BE2C (cell line): ENCODE results near the gene S1PR4.

Source experiments
- DNase-seq: peaks from one replicate; pipeline ENCODE4 v3.0.0-alpha.2; 2020
- H3K27me3 ChIP-seq: fragments of 250-450 bp; sonication (Bioruptor Pico); 2 replicates; pipeline ENCODE4 v1.5.1; 2020; ENCODE audit warnings: mild to moderate bottlenecking
- H3K36me3 ChIP-seq: fragments of 250-450 bp; sonication (Bioruptor Pico); 2 replicates; pipeline ENCODE4 v1.5.1; 2020; ENCODE audit warnings: mild to moderate bottlenecking
- H3K4me1 ChIP-seq: fragments of 250-450 bp; sonication (Bioruptor Pico); 2 replicates; pipeline ENCODE4 v1.5.1; 2020
- H3K4me3 ChIP-seq: 2 replicates; pipeline ENCODE4 v1.5.1; 2011; ENCODE audit warnings: low read depth, low read length
- H3K9me3 ChIP-seq: fragments of 250-450 bp; sonication (Bioruptor Pico); 2 replicates; pipeline ENCODE4 v1.5.1; 2020
- TF ChIP-seq, protein P1 (sequence below): IDR thresholded peaks from 2 replicates; pipeline ENCODE4 v1.5.1; 2012; ENCODE audit warnings: mild to moderate bottlenecking, low read depth, low read length

S1PR4 gene

DNA sequence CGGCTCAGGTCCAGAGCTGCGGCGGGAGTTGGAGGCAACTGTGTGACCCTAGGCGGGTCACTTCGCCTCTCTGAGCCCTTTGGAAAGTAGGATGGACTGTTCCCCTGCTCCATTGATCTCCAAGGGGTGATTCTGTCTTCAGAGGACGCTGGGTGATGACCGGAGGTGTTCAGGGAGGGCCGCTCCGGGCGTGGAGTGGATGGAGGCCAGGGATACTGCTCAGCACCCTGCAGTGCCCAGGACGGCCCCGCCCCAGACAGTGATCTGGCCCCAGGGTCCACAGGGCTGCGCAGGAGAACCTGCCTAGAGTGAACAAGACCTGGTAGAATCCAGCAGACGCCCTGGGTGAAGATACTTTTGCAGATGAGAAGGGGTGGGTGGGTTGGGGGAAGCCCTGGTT, 14.1 kb downstream of the S1PR4 start:
- Histone ChIP-seq H3K4me3 (no peak overlapping the region), H3K4me1 (peaks cover 9% of the 10 kb centered on the region), H3K9me3 (no peaks in the 10 kb centered on the region), H3K27me3 (no peaks in the 10 kb centered on the region), H3K36me3 (peaks cover 43% of the 10 kb centered on the region)
- DNase-seq, result no peak
- TF ChIP-seq, protein P1, sequence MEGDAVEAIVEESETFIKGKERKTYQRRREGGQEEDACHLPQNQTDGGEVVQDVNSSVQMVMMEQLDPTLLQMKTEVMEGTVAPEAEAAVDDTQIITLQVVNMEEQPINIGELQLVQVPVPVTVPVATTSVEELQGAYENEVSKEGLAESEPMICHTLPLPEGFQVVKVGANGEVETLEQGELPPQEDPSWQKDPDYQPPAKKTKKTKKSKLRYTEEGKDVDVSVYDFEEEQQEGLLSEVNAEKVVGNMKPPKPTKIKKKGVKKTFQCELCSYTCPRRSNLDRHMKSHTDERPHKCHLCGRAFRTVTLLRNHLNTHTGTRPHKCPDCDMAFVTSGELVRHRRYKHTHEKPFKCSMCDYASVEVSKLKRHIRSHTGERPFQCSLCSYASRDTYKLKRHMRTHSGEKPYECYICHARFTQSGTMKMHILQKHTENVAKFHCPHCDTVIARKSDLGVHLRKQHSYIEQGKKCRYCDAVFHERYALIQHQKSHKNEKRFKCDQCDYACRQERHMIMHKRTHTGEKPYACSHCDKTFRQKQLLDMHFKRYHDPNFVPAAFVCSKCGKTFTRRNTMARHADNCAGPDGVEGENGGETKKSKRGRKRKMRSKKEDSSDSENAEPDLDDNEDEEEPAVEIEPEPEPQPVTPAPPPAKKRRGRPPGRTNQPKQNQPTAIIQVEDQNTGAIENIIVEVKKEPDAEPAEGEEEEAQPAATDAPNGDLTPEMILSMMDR, result no peak

DNA sequence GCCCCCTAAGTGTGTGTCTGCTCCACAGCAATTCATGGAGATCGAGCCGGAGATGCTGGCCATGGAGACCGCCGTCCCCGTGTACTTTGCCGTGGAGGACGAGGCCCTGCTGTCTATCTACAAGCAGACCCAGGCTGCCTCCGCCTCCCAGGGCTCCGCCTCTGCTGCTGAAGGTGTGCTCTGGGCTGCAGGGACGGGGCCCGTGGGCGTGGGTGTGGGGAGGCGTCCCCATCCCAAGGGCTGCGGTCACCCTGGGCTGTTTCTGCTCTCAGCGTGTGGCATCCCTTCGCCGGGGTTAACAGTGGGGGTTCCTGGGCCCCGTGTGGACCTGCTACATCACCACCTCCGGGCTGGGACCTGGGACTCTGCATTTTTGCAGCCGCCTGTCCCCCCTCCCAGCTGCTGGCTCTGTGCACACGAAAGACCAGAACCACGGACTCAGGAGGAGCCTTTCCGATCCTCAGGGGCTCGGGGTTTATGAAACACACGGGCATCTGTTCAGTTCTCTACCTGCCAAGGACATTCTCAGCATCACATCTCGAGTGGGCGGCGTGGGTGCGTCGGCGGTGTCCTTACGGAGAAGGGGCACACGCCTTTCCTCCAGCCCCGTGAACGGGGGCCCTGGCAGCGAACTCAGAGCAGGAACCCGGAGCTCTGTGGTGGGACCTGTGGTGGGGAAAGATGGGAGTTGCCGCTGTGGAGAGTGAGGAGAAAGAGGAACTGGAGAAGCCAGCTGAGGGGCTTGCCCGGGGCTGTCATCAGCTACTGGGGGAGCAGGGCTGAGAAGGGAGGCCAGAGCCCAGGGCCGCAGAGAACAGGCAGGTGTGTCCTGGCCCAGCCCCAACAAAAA, 14.9 kb downstream of the S1PR4 start:
- no peaks in the 10 kb centered on the region for H3K27me3 ChIP-seq
- H3K4me3 ChIP-seq, result no peak overlapping the region
- H3K36me3 ChIP-seq, result peaks cover 43% of the 10 kb centered on the region
- H3K9me3 ChIP-seq, result no peaks in the 10 kb centered on the region
- peaks cover 9% of the 10 kb centered on the region for H3K4me1 ChIP-seq
- TF ChIP-seq, protein P1, result no peak
- no peak for DNase-seq

DNA sequence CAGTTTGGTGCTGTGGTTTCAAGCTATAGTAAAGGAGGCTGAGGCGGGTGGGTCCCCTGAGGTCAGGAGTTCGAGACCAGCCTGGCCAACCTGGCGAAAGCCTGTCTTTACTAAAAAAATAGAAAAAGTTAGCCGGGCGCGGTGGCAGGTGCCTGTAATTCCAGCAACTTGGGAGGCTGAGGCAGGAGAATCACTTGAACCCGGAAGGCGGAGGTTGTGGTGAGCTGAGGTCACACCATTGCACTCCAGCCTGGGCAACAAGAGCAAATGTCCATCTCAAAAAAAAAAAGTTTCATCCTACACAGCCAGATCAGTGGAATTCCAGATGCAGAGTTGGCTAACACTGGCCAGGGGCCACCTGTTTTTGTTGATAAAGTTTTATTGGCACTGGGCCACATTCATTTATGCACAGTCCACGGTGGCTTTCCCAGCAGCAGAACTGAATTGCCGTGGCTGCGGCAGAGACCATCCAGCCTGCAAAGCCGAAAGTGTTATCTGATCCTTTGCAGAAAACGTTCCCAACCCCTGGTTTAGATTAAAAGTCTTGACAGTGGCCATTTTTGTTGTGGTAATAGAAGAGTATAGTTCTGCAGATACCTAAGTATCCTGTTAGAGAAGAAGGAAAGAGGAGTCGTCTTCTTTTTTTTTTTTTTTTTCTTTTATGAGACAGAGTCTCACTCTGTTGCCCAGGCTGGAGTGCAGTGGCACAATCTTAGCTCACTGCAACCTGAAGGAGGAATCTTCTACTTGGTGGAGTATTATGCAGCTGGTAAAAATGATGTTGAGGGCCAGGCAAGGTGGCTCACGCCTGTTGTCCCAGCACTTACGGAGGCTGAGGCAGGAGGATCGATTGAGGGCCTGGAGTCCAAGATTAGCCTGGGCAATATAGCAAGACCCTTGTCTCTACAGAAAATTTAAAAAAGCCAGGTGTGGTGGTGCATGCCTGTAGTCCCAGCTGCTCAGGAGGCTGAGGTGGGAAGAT, 15.8 kb downstream of the S1PR4 start:
- no peaks in the 10 kb centered on the region for H3K27me3 ChIP-seq
- no peak overlapping the region for H3K4me3 ChIP-seq
- H3K36me3 ChIP-seq, result peaks cover 47% of the 10 kb centered on the region
- peak; percentile 73 for DNase-seq
- no peaks in the 10 kb centered on the region for H3K9me3 ChIP-seq
- TF ChIP-seq, protein P1, result no peak
- H3K4me1 ChIP-seq, result peaks cover 9% of the 10 kb centered on the region

DNA sequence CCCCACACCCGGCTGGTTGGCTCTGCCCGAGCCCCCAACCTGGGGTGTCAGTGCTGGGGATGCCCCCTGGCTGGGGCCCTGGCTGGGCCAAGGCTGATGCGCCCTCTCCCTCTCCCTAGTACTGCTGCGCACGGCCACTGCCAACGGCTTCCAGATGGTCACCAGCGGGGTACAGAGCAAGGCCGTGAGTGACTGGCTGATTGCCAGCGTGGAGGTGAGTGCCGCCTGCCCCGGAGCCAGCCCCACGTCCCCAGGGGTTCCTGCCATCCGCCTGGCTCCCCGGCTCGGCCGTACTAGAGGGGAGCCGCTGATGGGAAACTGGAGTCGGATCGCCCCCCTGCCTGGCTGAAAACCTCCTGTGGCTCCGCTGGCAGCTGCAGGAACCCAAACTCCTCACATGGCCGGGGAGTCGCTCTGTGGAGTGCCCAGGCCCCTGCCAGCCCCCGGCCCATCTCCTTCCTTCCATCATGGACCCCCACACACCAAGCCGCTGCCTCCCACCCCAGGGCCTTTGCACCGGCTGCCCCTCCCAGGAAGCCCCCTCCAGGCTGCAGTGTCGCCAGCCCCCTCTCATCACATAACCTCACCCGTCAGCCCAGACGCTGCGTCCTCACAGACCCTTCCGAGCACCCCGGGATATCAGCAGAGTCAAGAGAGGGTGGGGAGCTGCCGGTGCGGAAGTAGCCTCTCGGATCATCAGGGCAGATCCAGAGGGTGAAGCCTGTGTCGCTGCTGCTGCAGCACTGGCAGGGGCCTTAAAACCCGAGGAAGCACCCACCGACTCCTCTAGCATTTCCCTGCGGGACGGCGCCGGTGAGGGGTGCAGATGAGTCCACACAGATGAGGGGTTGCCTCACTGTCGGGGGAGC, 17.7 kb downstream of the S1PR4 start:
- DNase-seq, result peak; percentile 67
- Histone ChIP-seq H3K4me3 (no peak overlapping the region), H3K36me3 (peaks cover 47% of the 10 kb centered on the region), H3K4me1 (peaks cover 9% of the 10 kb centered on the region), H3K9me3 (no peaks in the 10 kb centered on the region), H3K27me3 (no peaks in the 10 kb centered on the region)
- TF ChIP-seq, protein P1, result no peak

DNA sequence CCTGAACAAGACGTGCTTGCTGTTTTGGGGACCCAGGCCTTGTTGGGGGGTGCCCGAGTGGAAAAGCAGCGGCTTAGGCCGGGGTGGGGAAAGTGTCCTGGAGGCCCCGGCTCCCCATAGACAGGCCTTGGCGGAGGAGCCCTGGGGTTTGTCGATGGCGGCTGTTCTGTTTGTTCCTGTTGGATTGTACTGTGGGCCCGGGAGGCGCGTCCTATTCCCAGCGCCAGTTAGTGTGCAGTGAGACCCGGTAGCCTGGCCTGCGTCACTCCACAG, 18.3 kb downstream of the S1PR4 start:
- Histone ChIP-seq H3K36me3 (peaks cover 47% of the 10 kb centered on the region), H3K9me3 (no peaks in the 10 kb centered on the region), H3K4me1 (peaks cover 9% of the 10 kb centered on the region), H3K27me3 (no peaks in the 10 kb centered on the region), H3K4me3 (no peak overlapping the region)
- TF ChIP-seq, protein P1, result no peak
- DNase-seq, result no peak
